GM12878 (cell line): Measurements from ENCODE around the gene EPS8. TPM values are rescaled to one million over a fixed set of nuclear protein-coding genes. Genes with fewer than 3 reads are reported as not detected.

Experiments used
- BACH1 ChIP-seq: fragments of 450-650 bp; IDR thresholded peaks from 2 replicates; pipeline ENCODE4 v1.6.1; 2017; ENCODE audit warnings: mild to moderate bottlenecking, borderline replicate concordance
- BCL11A ChIP-seq: IDR thresholded peaks from 2 replicates; pipeline ENCODE4 v1.6.1; 2011; ENCODE audit warnings: low read depth, low read length
- CHD2 ChIP-seq: IDR thresholded peaks from 2 replicates; pipeline ENCODE4 v1.6.1; 2011; ENCODE audit warnings: low read depth, low read length, improper control_type of control experiment, borderline replicate concordance
- DPF2 ChIP-seq: fragments of 450-650 bp; IDR thresholded peaks from 2 replicates; pipeline ENCODE4 v1.6.1; 2017; ENCODE audit warnings: mild to moderate bottlenecking
- EP300 ChIP-seq, 2 experiments: fragments of 150-350 bp in 1 of 2; IDR thresholded peaks; 2 replicates each; pipeline ENCODE4 v1.6.1; 2011 to 2012; ENCODE audit warnings: low read depth in 2 of 2, low read length in 2 of 2, borderline replicate concordance in 1 of 2, improper control_type of control experiment in 1 of 2, inconsistent platforms in 1 of 2; ENCODE audit not compliant: control insufficient read depth in 1 of 2
- EZH2 ChIP-seq: IDR thresholded peaks from 2 replicates; pipeline ENCODE4 v1.6.1; 2012; ENCODE audit warnings: low read depth, mild to moderate bottlenecking, control low read depth, inconsistent platforms, low read length, borderline replicate concordance; ENCODE audit not compliant: control insufficient read depth
- HCFC1 ChIP-seq: fragments of 150-350 bp; IDR thresholded peaks from 2 replicates; pipeline ENCODE4 v1.6.1; 2014; ENCODE audit warnings: low read length
- IKZF2 ChIP-seq, 2 experiments: fragments of 450-650 bp; IDR thresholded peaks; 2 replicates each; pipeline ENCODE4 v1.6.1; 2017; ENCODE audit warnings: mild to moderate bottlenecking in 2 of 2, moderate library complexity in 2 of 2
- IRF4 ChIP-seq: IDR thresholded peaks from 2 replicates; pipeline ENCODE4 v1.6.1; 2011; ENCODE audit warnings: low read depth, low read length
- JUNB ChIP-seq: IDR thresholded peaks from 2 replicates; pipeline ENCODE4 v1.6.1; 2016; ENCODE audit warnings: antibody characterized with exemption, mild to moderate bottlenecking
- KLF5 ChIP-seq: fragments of 450-650 bp; IDR thresholded peaks from 2 replicates; pipeline ENCODE4 v1.6.1; 2014; ENCODE audit warnings: mild to moderate bottlenecking; ENCODE audit not compliant: partially characterized antibody
- MEF2B ChIP-seq: fragments of 450-650 bp; IDR thresholded peaks from 2 replicates; pipeline ENCODE4 v1.6.1; 2018; ENCODE audit warnings: mild to moderate bottlenecking, moderate library complexity; ENCODE audit not compliant: partially characterized antibody, poor library complexity, severe bottlenecking
- MTA2 ChIP-seq: fragments of 450-650 bp; IDR thresholded peaks from 2 replicates; pipeline ENCODE4 v1.6.1; 2016; ENCODE audit warnings: low read depth, mild to moderate bottlenecking, moderate library complexity
- NBN ChIP-seq: fragments of 450-650 bp; IDR thresholded peaks from 2 replicates; pipeline ENCODE4 v1.6.1; 2016
- NKRF ChIP-seq: fragments of 450-650 bp; conservative IDR thresholded peaks from 2 replicates; pipeline ENCODE4 v1.6.1; 2017; ENCODE audit warnings: mild to moderate bottlenecking, moderate library complexity
- NR2C1 ChIP-seq: fragments of 450-650 bp; IDR thresholded peaks from 2 replicates; pipeline ENCODE4 v1.6.1; 2017; ENCODE audit warnings: antibody characterized with exemption, mild to moderate bottlenecking, moderate library complexity
- POU2F2 ChIP-seq: IDR thresholded peaks from 3 replicates; pipeline ENCODE4 v1.6.1; 2011; ENCODE audit warnings: low read depth, mild to moderate bottlenecking, low read length, borderline replicate concordance
- STAT1 ChIP-seq: fragments of 450-650 bp; conservative IDR thresholded peaks from 2 replicates; pipeline ENCODE4 v1.6.1; 2014; ENCODE audit warnings: antibody characterized with exemption, mild to moderate bottlenecking
- ZBTB40 ChIP-seq: fragments of 450-650 bp; IDR thresholded peaks from 2 replicates; pipeline ENCODE4 v1.6.1; 2016; ENCODE audit warnings: mild to moderate bottlenecking, moderate library complexity, borderline replicate concordance
- ZNF687 ChIP-seq: fragments of 450-650 bp; IDR thresholded peaks from 2 replicates; pipeline ENCODE4 v1.6.1; 2017; ENCODE audit warnings: mild to moderate bottlenecking, moderate library complexity
- ZZZ3 ChIP-seq: IDR thresholded peaks from 2 replicates; pipeline ENCODE4 v1.6.1; 2011; ENCODE audit warnings: low read depth; ENCODE audit not compliant: control insufficient read depth, insufficient read length
- polyA plus RNA-seq, 11 experiments: library from polyadenylated mRNA; depleted of rRNA in 4 of 11; unstranded in 6 of 11; stranded (reverse) in 5 of 11; fragments of >200 nt; fragmentation: Nextera tagmentation in 4 of 11; fragmentation: Illumina TruSeq in 1 of 11; extraction: Ambion mirVana in 4 of 11; extraction: Trizol in 1 of 11; gene quantifications; 1 replicate in 1 of 11; 2 replicates in 10 of 11; pipeline versions ENCODE4 v1.2.1 to v1.2.3, GENCODE V29; 2011 to 2016; ENCODE audit warnings: inconsistent platforms in 2 of 11, missing spikeins in 2 of 11, low read depth in 1 of 11
- total RNA-seq, 4 experiments: library from RNA; depleted of rRNA in 3 of 4; stranded (reverse); fragments of >200 nt in 3 of 4; fragmentation: Illumina TruSeq in 1 of 4; extraction: Trizol in 1 of 4; gene quantifications; 2 replicates each; pipeline versions ENCODE4 v1.2.1 to v1.2.3, GENCODE V29; 2013 to 2021

EPS8 gene
- total and polyA plus RNA-seq, 10 of the 15 experiments (the other 5 are each of a cell fraction or from before 2014, with no cell fraction given): 1.3 to 127 (median 3.4) TPM

- 0 out of 2 replicates have a peak, but pooled peaks have one; percentile 19 for TF ChIP-seq ZNF687
- TF ChIP-seq MTA2: peak; percentile 88
- peak; percentile 52; the same call in 1 of the 2 replicates for TF ChIP-seq BACH1
- no peak for TF ChIP-seq STAT1
- TF ChIP-seq NKRF: no peak
- peak; percentile 94 for TF ChIP-seq MEF2B
- TF ChIP-seq EP300 (IDR thresholded peaks at IDR 0.05; ENCODE audit: borderline replicate concordance in 1 of 2, control insufficient read depth in 1 of 2, low read depth in 2 of 2, low read length in 2 of 2): peak; percentile 73 to 78; a peak in 3 of 4 replicates
- TF ChIP-seq POU2F2: peak; percentile 41; the same call in 1 of the 3 replicates
- no peak for TF ChIP-seq IRF4
- no peak for TF ChIP-seq ZBTB40
- peak; percentile 60; the same call in 1 of the 2 replicates for TF ChIP-seq DPF2
- no peak for TF ChIP-seq KLF5
- TF ChIP-seq IKZF2 (IDR thresholded peaks at IDR 0.05): peak; percentile 94
- peak; percentile 42; the same call in 1 of the 2 replicates for TF ChIP-seq BCL11A
- no peak for TF ChIP-seq HCFC1
- peak; percentile 37; the same call in 1 of the 2 replicates for TF ChIP-seq CHD2
- no peak for TF ChIP-seq ZZZ3
- TF ChIP-seq NR2C1: peak; percentile 46; the same call in 1 of the 2 replicates
- no peak for TF ChIP-seq JUNB
- TF ChIP-seq EZH2: no peak
- TF ChIP-seq NBN: peak; percentile 77; the same call in 1 of the 2 replicates
Observed at GRCh38 chr12:15629108-15629507, 160.1 kb downstream of the EPS8 start (continued).
